IMR-90 (cell line): ENCODE measurements around the gene EBLN2. TPM values are rescaled to one million over a fixed set of nuclear protein-coding genes. Genes with fewer than 3 reads are reported as not detected.

ENCODE experiments used
- ATAC-seq: fragments of 200-7000 bp; cut with Tn5 transposase; 2 replicates; pipeline ENCODE4 v1.9.1; 2020; ENCODE audit warnings: low read depth, mild to moderate bottlenecking, moderate library complexity
- BruUV-seq: library from RNA; stranded (reverse); fragments of 400-500 nt; replicated peaks from 2 replicates; lab custom pipeline; 2021; lab: Mats Ljungman, UMichigan
- CTCF ChIA-PET: fragments of 300-600 bp; formaldehyde crosslinking; extraction: SDS; loops from one replicate; lab custom pipeline; 2021; ENCODE audit warnings: antibody characterized with exemption; lab: Yijun Ruan, JAX
- POLR2A ChIA-PET: fragments of 300-600 bp; sonication (Branson Sonifier 250); formaldehyde crosslinking; loops from one replicate; lab custom pipeline; 2022; ENCODE audit warnings: antibody characterized with exemption; ENCODE audit not compliant: unreplicated experiment; lab: Charles Lee
- DNase-seq: peaks from one replicate; pipeline ENCODE4 v3.0.0; 2013
- H2AFZ ChIP-seq: replicated peaks from 2 replicates; pipeline ENCODE3; 2013; ENCODE audit warnings: low read length, mild to moderate bottlenecking; ENCODE audit not compliant: poor library complexity
- H2AK5ac ChIP-seq: 2 replicates; pipeline ENCODE4 v1.6.1; 2013; ENCODE audit warnings: low read depth, low read length, inconsistent platforms
- H2AK9ac ChIP-seq: replicated peaks from 2 replicates; pipeline ENCODE3; 2013; ENCODE audit warnings: mild to moderate bottlenecking, low read depth, low read length, moderate library complexity; ENCODE audit not compliant: poor library complexity
- H2BK120ac ChIP-seq: 2 replicates; pipeline ENCODE4 v1.6.1; 2013; ENCODE audit warnings: low read depth, low read length, inconsistent platforms
- H2BK15ac ChIP-seq: 3 replicates; pipeline ENCODE4 v1.6.1; 2013; ENCODE audit warnings: low read depth, low read length, inconsistent platforms
- H2BK20ac ChIP-seq: 2 replicates; pipeline ENCODE4 v1.6.1; 2013; ENCODE audit warnings: low read depth, mild to moderate bottlenecking, inconsistent platforms, low read length, moderate library complexity
- H2BK5ac ChIP-seq: 2 replicates; pipeline ENCODE4 v1.6.1; 2013; ENCODE audit warnings: mild to moderate bottlenecking, low read depth, low read length, inconsistent platforms; ENCODE audit not compliant: poor library complexity, severe bottlenecking
- H3K14ac ChIP-seq: replicated peaks from 2 replicates; pipeline ENCODE4 v1.6.1; 2013; ENCODE audit warnings: low read depth, low read length, inconsistent platforms
- H3K18ac ChIP-seq: 2 replicates; pipeline ENCODE4 v1.6.1; 2013; ENCODE audit warnings: low read depth, low read length, control low read depth
- H3K23ac ChIP-seq: 2 replicates; pipeline ENCODE4 v1.6.1; 2013; ENCODE audit warnings: low read depth, low read length, inconsistent platforms
- H3K27ac ChIP-seq: 2 replicates; pipeline ENCODE4 v1.5.1; 2013; ENCODE audit warnings: mild to moderate bottlenecking, control low read depth, low read length; ENCODE audit not compliant: insufficient read depth
- H3K27me3 ChIP-seq: 2 replicates; pipeline ENCODE4 v1.6.1; 2013; ENCODE audit warnings: low read length; ENCODE audit not compliant: control insufficient read depth, insufficient read depth
- H3K36me3 ChIP-seq: 2 replicates; pipeline ENCODE4 v1.6.1; 2013; ENCODE audit warnings: low read length, mixed read lengths; ENCODE audit not compliant: control insufficient read depth, insufficient read depth
- H3K4ac ChIP-seq: 2 replicates; pipeline ENCODE4 v1.6.1; 2013; ENCODE audit warnings: low read depth, low read length, inconsistent platforms
- H3K4me1 ChIP-seq: 2 replicates; pipeline ENCODE4 v1.6.1; 2013; ENCODE audit warnings: low read length, mixed read lengths; ENCODE audit not compliant: control insufficient read depth, insufficient read depth
- H3K4me2 ChIP-seq: 2 replicates; pipeline ENCODE4 v1.6.1; 2013; ENCODE audit warnings: low read depth, mild to moderate bottlenecking, control low read depth, low read length, moderate library complexity
- H3K4me3 ChIP-seq: 2 replicates; pipeline ENCODE4 v1.5.1; 2013; ENCODE audit warnings: low read depth, mild to moderate bottlenecking, control low read depth, low read length, moderate library complexity; ENCODE audit not compliant: insufficient read depth
- H3K56ac ChIP-seq: 2 replicates; pipeline ENCODE4 v1.6.1; 2013; ENCODE audit warnings: low read length, inconsistent platforms; ENCODE audit not compliant: insufficient read depth; ENCODE audit errors: extremely low read depth
- H3K79me1 ChIP-seq, 2 experiments: 2 replicates each; pipeline ENCODE4 v1.6.1; 2013; ENCODE audit warnings: low read length in 2 of 2, inconsistent platforms in 1 of 2, low read depth in 1 of 2
- H3K9ac ChIP-seq: 2 replicates; pipeline ENCODE4 v1.6.1; 2013; ENCODE audit warnings: low read depth, low read length, control low read depth
- H3K9me1 ChIP-seq: 2 replicates; pipeline ENCODE4 v1.6.1; 2013; ENCODE audit warnings: low read length, inconsistent platforms; ENCODE audit not compliant: insufficient read depth
- H3K9me3 ChIP-seq: 2 replicates; pipeline ENCODE4 v1.6.1; 2013; ENCODE audit warnings: low read length; ENCODE audit not compliant: control insufficient read depth, insufficient read depth
- H4K20me1 ChIP-seq: 2 replicates; pipeline ENCODE4 v1.6.1; 2013; ENCODE audit warnings: low read length, inconsistent platforms; ENCODE audit not compliant: insufficient read depth
- H4K5ac ChIP-seq: 2 replicates; pipeline ENCODE4 v1.6.1; 2013; ENCODE audit warnings: mild to moderate bottlenecking, low read depth, low read length, control low read depth
- H4K8ac ChIP-seq, 2 experiments: 2 replicates each; pipeline ENCODE4 v1.6.1; 2013; ENCODE audit warnings: low read depth in 2 of 2, low read length in 2 of 2, control low read depth in 1 of 2, inconsistent platforms in 1 of 2
- H4K91ac ChIP-seq: 2 replicates; pipeline ENCODE4 v1.6.1; 2013; ENCODE audit warnings: low read depth, low read length, inconsistent platforms; ENCODE audit not compliant: insufficient read depth
- ELK1 ChIP-seq: fragments of 150-350 bp; IDR thresholded peaks from 2 replicates; pipeline ENCODE4 v1.6.1; 2016; ENCODE audit warnings: low read depth, mild to moderate bottlenecking, low read length, moderate library complexity, borderline replicate concordance
- MAFK ChIP-seq: IDR thresholded peaks from 2 replicates; pipeline ENCODE4 v1.6.1; 2012; ENCODE audit warnings: low read depth, low read length, improper control_type of control experiment
- WGBS, 2 experiments: methylation state at CpG; one replicate each; pipeline versions ENCODE4 v1.1.5 to v1.1.7; 2013; ENCODE audit warnings: missing lambda C conversion rate in 2 of 2; ENCODE audit not compliant: insufficient read length in 1 of 2; ENCODE audit errors: extremely low coverage in 2 of 2; 5-methylcytosine and 5-hydroxymethylcytosine counted together
- dilution Hi-C: fragments of 300-500 bp; cut with HindIII; formaldehyde crosslinking; loops from one replicate; pipeline ENCODE4 v1.14.3; 2018; ENCODE audit warnings: low sequenced_read_pairs; ENCODE audit not compliant: unreplicated experiment
- in situ Hi-C: fragments of 300-500 bp; cut with MboI; formaldehyde crosslinking; loops from 3 replicates; pipeline ENCODE4 v1.14.3; 2019; ENCODE audit warnings: low sequenced_read_pairs, inconsistent platforms, mixed read lengths
- intact Hi-C: fragments of 100-400 bp; cut with micrococcal nuclease; formaldehyde crosslinking; loops from 2 replicates; pipeline ENCODE4 v1.10.0; 2022
- microRNA-seq, 2 experiments: library from miRNA; stranded (forward) in 1 of 2; unstranded in 1 of 2; fragments of 10-50 nt in 1 of 2; fragments of <30 nt in 1 of 2; gene quantifications in 1 of 2; microRNA quantifications in 1 of 2; one replicate each; pipeline versions ENCODE3 to v1.1.0; 2013 to 2020; ENCODE audit not compliant: insufficient read depth in 1 of 2, insufficient read length in 1 of 2, unreplicated experiment in 1 of 2
- polyA plus RNA-seq, 3 experiments: library from polyadenylated mRNA; depleted of rRNA; stranded (reverse); fragments of >200 nt; gene quantifications; 2 replicates each; pipeline ENCODE4 v1.2.3, GENCODE V29; 2012; ENCODE audit warnings: low replicate concordance in 1 of 3
- small RNA-seq, 5 experiments: library from RNA; depleted of rRNA; stranded (forward); fragments of <200 nt; gene quantifications; one replicate each; pipeline ENCODE3, GENCODE V24; 2012
- total RNA-seq: library from RNA; depleted of rRNA; stranded (reverse); fragments of >200 nt; gene quantifications from 2 replicates; pipeline ENCODE4 v1.2.3, GENCODE V29; 2012; rRNA removed

EBLN2 gene
- total and polyA plus RNA-seq, 2 of the 4 experiments (the other 2 are of a cell fraction) = 2.5 to 7.7 TPM

DNA sequence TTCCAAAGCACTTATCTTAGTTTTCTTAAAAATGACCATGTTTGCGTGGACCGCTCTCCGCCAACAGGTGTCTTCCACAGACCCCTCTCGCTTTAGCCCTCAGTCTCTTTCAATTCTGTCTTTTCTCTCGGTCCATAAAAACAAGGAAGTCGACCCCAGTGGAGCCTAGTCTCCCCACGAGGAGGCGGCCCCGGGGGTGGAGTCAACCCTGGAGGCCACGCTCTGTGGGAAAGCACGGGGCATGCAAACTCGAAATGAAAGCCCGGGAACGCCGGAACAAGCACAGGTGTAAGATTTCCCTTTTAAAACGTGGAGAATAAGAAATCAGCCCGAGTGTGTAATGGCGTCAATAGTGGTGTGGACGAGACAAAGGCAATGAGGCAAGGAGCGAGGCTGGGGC, 49.1 kb downstream of the EBLN2 start:
- no peak for TF ChIP-seq MAFK
- TF ChIP-seq ELK1 = no peak
- no peak overlapping the region for H3K4me2 ChIP-seq

More for the DNA sequence above, 49.1 kb downstream of the EBLN2 start:
- Histone ChIP-seq H3K4me1 (no peaks in the 10 kb centered on the region), H3K14ac (no peak overlapping the region), H3K9me3 (no peaks in the 10 kb centered on the region), H3K9ac (no peak overlapping the region), H2AK5ac (no peak overlapping the region), H3K4me3 (no peak overlapping the region), H2BK5ac (no peak overlapping the region), H3K18ac (no peak overlapping the region), H3K27ac (no peak overlapping the region), H3K4ac (no peak overlapping the region), H4K8ac (no peak overlapping the region), H3K9me1 (no peaks in the 10 kb centered on the region), H4K5ac (no peak overlapping the region), H3K56ac (no peak overlapping the region), H3K23ac (no peak overlapping the region), H4K91ac (no peak overlapping the region), H2BK20ac (no peak overlapping the region), H2AK9ac (no peak overlapping the region), H2AFZ (no peak overlapping the region), H3K36me3 (no peaks in the 10 kb centered on the region), H3K27me3 (peaks cover 7% of the 10 kb centered on the region), H2BK120ac (no peak overlapping the region), H2BK15ac (no peak overlapping the region), H3K79me1 (no peaks in the 10 kb centered on the region), H4K20me1 (no peaks in the 10 kb centered on the region)
- ATAC-seq (no peak), DNase-seq (no peak)
- in situ Hi-C loops (no loop called here), intact Hi-C loops (no loop called here), dilution Hi-C loops (no loop called here)
- ChIA-PET CTCF (interaction anchor here (1.1 kb wide), 1 partner anchor 10 kb away, joined by 3 read pairs; no protein-coding TSS in a partner anchor), POLR2A (no interaction called here)
- WGBS, 2 experiments = 74% methylated on average over 11 of the region's 20 CpGs; no CpG with 5 or more reads in 1 of the 2 experiments
- BruUV-seq = no TSS peak

Small RNAs within 50 kb of the gene (microRNA-seq; reads per million reads assigned to microRNA genes)
- gene RNU2-64P (ENCODE audit: insufficient read depth, insufficient read length) (not detected), gene RNU6-557P (ENCODE audit: insufficient read depth, insufficient read length) (not detected), gene RNU7-19P (ENCODE audit: insufficient read depth, insufficient read length) (not detected)

Small RNAs within 50 kb of the gene (small RNA-seq; reads per million reads assigned to genes)
- gene RNU2-64P = 0 to 11.4 (median 0.76) reads per million in 5 experiments
- 0 reads per million in 5 experiments for gene RNU6-557P
- 0 to 38.0 (median 0.31) reads per million in 5 experiments for gene RNU7-19P

Other genes with a start within 250 kb of the EBLN2 start
- gene SHQ1, start 213.2 kb upstream of the EBLN2 start, total RNA-seq = 19.4 and 28.6 TPM in 2 replicates
- 8.1 and 10.4 TPM in 2 replicates for gene SHQ1, start 213.2 kb upstream of the EBLN2 start, polyA plus RNA-seq (2012; rRNA removed)
- gene GXYLT2, start 173.6 kb upstream of the EBLN2 start, total RNA-seq = 11.1 and 11.4 TPM in 2 replicates
- 4.8 and 5.7 TPM in 2 replicates for gene GXYLT2, start 173.6 kb upstream of the EBLN2 start, polyA plus RNA-seq (2012; rRNA removed)
- 31.4 and 60.0 TPM in 2 replicates for gene PPP4R2, start 64.8 kb upstream of the EBLN2 start, total RNA-seq
- gene PPP4R2, start 64.8 kb upstream of the EBLN2 start, polyA plus RNA-seq (2012; rRNA removed) = 11.9 and 13.5 TPM in 2 replicates